SK-N-SH (cell line): ENCODE data around the gene MEF2A.

ENCODE experiments used
- MXI1 ChIP-seq: IDR thresholded peaks from 2 replicates; pipeline ENCODE4 v1.6.1; 2012; ENCODE audit warnings: mild to moderate bottlenecking, low read depth, low read length, improper control_type of control experiment
- POLR2AphosphoS5 ChIP-seq: IDR thresholded peaks from 2 replicates; pipeline ENCODE4 v1.6.1; 2012; ENCODE audit warnings: low read depth, low read length
- TF ChIP-seq, protein P1 (sequence below): IDR thresholded peaks from 2 replicates; pipeline ENCODE4 v1.4.0; 2012; ENCODE audit warnings: low read depth
- TF ChIP-seq, protein P2 (sequence below): fragments of 200-600 bp; sonication (generic); IDR thresholded peaks from 2 replicates; pipeline ENCODE4 v1.6.1; 2017; ENCODE audit warnings: antibody characterized with exemption, mild to moderate bottlenecking, moderate library complexity

DNA sequence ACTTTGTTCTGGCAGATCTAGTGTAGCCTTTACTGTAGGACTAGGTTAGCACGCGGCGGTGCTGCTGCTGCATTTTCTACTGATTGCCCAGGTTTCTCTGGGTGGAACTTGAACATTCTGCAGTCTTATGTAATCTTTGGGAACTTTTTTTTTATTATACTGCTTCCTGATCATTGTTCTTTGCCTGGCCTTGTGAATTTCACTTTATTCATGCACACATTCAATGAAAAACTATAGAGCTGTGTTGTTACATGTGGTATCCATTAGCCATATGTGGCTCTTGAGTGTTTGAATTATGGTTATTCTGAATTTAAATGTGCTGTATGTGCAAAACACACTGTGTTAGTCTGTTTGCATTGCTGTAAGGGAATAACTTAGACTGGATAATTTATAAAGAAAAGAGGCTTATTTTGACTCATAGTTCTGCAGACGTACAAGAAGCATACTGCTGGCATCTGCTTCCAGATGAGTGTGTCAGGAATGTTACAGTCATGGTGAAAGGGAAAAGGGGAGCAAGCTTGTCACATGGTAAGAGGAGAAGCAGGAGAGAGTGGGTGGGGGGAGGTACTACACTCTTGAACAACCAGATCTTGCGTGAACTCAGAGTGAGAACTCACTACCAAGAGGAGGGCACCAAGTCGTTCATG, 26.5 kb downstream of the MEF2A start:
- TF ChIP-seq, protein P1, sequence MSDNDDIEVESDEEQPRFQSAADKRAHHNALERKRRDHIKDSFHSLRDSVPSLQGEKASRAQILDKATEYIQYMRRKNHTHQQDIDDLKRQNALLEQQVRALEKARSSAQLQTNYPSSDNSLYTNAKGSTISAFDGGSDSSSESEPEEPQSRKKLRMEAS: no peak
- TF ChIP-seq MXI1 (no peak), POLR2AphosphoS5 (no peak)
- TF ChIP-seq, protein P2, sequence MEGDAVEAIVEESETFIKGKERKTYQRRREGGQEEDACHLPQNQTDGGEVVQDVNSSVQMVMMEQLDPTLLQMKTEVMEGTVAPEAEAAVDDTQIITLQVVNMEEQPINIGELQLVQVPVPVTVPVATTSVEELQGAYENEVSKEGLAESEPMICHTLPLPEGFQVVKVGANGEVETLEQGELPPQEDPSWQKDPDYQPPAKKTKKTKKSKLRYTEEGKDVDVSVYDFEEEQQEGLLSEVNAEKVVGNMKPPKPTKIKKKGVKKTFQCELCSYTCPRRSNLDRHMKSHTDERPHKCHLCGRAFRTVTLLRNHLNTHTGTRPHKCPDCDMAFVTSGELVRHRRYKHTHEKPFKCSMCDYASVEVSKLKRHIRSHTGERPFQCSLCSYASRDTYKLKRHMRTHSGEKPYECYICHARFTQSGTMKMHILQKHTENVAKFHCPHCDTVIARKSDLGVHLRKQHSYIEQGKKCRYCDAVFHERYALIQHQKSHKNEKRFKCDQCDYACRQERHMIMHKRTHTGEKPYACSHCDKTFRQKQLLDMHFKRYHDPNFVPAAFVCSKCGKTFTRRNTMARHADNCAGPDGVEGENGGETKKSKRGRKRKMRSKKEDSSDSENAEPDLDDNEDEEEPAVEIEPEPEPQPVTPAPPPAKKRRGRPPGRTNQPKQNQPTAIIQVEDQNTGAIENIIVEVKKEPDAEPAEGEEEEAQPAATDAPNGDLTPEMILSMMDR: no peak
